ENCODE results near the gene TNS1.

The TNS1 gene

DNA sequence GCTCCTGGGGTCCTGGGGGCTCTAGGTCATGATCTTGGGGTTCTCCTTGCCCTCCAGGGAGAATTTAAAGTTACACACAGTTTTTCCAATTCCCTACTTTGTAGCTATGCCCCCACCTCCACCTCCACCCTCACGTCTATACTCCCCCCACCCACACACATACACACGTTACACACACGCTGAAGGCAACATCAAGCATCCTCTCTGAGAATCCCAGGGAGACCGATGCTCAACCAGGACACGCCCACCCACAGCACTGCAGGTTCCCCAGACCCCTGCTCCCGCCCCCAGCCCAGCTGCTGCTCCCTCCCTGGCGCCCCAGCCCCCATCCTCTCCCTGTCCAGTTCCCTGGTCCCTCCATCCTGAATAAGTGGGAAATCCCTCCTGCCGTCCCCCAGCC is 6.4 kb upstream of the TNS1 start:
- Histone ChIP-seq H3K4me3 (ENCODE audit: severe bottlenecking) (no peak overlapping the region), H3K9me3 (ENCODE audit: severe bottlenecking) (no peaks in the 10 kb centered on the region), H3K27me3 (ENCODE audit: insufficient read depth, poor library complexity, severe bottlenecking) (no peaks in the 10 kb centered on the region), H3K4me1 (ENCODE audit: insufficient read depth, poor library complexity, severe bottlenecking) (no peaks in the 10 kb centered on the region), H3K36me3 (ENCODE audit: low read depth) (no peaks in the 10 kb centered on the region), H3K27ac (ENCODE audit: poor library complexity, severe bottlenecking) (no peak overlapping the region)
- DNase-seq (ENCODE audit: low spot score) = no peak
- no peak for ATAC-seq (ENCODE audit: low read depth)
- TF ChIP-seq, protein P1, sequence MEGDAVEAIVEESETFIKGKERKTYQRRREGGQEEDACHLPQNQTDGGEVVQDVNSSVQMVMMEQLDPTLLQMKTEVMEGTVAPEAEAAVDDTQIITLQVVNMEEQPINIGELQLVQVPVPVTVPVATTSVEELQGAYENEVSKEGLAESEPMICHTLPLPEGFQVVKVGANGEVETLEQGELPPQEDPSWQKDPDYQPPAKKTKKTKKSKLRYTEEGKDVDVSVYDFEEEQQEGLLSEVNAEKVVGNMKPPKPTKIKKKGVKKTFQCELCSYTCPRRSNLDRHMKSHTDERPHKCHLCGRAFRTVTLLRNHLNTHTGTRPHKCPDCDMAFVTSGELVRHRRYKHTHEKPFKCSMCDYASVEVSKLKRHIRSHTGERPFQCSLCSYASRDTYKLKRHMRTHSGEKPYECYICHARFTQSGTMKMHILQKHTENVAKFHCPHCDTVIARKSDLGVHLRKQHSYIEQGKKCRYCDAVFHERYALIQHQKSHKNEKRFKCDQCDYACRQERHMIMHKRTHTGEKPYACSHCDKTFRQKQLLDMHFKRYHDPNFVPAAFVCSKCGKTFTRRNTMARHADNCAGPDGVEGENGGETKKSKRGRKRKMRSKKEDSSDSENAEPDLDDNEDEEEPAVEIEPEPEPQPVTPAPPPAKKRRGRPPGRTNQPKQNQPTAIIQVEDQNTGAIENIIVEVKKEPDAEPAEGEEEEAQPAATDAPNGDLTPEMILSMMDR (IDR thresholded peaks at IDR 0.05; ENCODE audit: poor library complexity, severe bottlenecking) = no peak

DNA sequence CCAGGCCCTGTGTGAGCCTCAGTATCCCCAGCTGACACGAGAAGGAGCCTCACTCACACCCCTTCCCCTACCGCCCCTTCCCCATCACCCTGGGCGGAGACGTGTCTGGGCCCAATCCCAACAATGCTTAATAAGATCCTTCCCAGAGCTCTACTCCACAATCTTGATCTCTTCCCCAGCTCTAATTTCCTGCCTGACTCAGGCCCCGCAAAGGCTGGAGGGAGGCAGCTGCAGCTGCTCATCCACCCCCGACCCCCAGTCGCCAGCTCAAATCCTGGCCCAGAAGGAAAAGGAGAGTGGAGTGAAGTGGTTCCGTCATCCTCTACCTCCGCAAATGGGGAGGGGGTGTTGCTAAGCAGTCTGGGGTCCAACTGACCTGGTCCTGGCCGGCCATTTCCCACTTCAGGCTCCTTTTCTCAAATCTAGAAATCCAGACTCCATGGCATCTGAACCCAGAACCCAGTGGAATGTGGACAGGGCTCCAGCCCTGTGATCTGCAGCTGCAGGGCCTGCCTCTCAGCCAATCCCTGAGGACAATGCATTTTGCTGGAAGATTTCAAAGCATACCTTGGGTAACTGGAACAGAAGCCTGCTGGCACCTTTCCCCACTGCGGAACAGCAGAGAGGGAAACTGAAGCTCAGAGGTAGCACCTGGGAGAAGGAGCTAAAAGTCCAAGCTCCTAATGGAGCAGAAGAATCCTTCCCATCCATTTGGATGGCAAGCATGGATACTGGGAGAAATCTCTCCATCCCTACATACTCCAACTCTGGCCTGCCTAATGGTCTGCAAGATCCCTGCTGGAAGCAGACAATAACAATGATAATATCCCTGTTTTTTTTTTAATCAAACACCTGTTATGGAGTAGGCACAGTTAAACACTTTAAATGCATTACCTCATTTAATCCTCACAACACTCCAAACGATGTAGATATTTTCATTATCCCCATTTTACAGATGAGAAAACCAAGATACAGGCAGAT is 5.6 kb upstream of the TNS1 start:
- H3K27ac ChIP-seq (ENCODE audit: poor library complexity, severe bottlenecking) = no peak overlapping the region
- H3K4me3 ChIP-seq (ENCODE audit: severe bottlenecking) = no peak overlapping the region
- no peaks in the 10 kb centered on the region for H3K9me3 ChIP-seq (ENCODE audit: severe bottlenecking)
- no peaks in the 10 kb centered on the region for H3K36me3 ChIP-seq (ENCODE audit: low read depth)
- no peak for DNase-seq (ENCODE audit: low spot score)
- no peaks in the 10 kb centered on the region for H3K27me3 ChIP-seq (ENCODE audit: insufficient read depth, poor library complexity, severe bottlenecking)
- no peaks in the 10 kb centered on the region for H3K4me1 ChIP-seq (ENCODE audit: insufficient read depth, poor library complexity, severe bottlenecking)
- TF ChIP-seq, protein P1 (IDR thresholded peaks at IDR 0.05; ENCODE audit: poor library complexity, severe bottlenecking) = no peak
- no peak for ATAC-seq (ENCODE audit: low read depth)

- ATAC-seq (ENCODE audit: low read depth) = 0 out of 3 replicates have a peak, but pooled peaks have one; percentile 23
- H3K4me1 ChIP-seq (ENCODE audit: insufficient read depth, poor library complexity, severe bottlenecking) = no peaks in the 10 kb centered on the region
- H3K27ac ChIP-seq (ENCODE audit: poor library complexity, severe bottlenecking) = no peak overlapping the region
- H3K9me3 ChIP-seq (ENCODE audit: severe bottlenecking) = no peaks in the 10 kb centered on the region
- no peaks in the 10 kb centered on the region for H3K27me3 ChIP-seq (ENCODE audit: insufficient read depth, poor library complexity, severe bottlenecking)
- no peaks in the 10 kb centered on the region for H3K36me3 ChIP-seq (ENCODE audit: low read depth)
- DNase-seq (ENCODE audit: low spot score) = no peak
- no peak overlapping the region for H3K4me3 ChIP-seq (ENCODE audit: severe bottlenecking)
- TF ChIP-seq, protein P1 (IDR thresholded peaks at IDR 0.05; ENCODE audit: poor library complexity, severe bottlenecking) = no peak
These were observed 3.9 kb upstream of the TNS1 start for GRCh38 chr2:218006741-218007140.

- H3K36me3 ChIP-seq (ENCODE audit: low read depth) = no peaks in the 10 kb centered on the region
- ATAC-seq (ENCODE audit: low read depth) = peak; percentile 19; the same call in 2 of the 3 replicates
- DNase-seq (ENCODE audit: low spot score) = no peak
- H3K27me3 ChIP-seq (ENCODE audit: insufficient read depth, poor library complexity, severe bottlenecking) = no peaks in the 10 kb centered on the region
- no peak overlapping the region for H3K4me3 ChIP-seq (ENCODE audit: severe bottlenecking)
- no peak overlapping the region for H3K27ac ChIP-seq (ENCODE audit: poor library complexity, severe bottlenecking)
- no peaks in the 10 kb centered on the region for H3K4me1 ChIP-seq (ENCODE audit: insufficient read depth, poor library complexity, severe bottlenecking)
- TF ChIP-seq, protein P1 (IDR thresholded peaks at IDR 0.05; ENCODE audit: poor library complexity, severe bottlenecking) = no peak
- H3K9me3 ChIP-seq (ENCODE audit: severe bottlenecking) = no peaks in the 10 kb centered on the region
These were observed 2.7 kb upstream of the TNS1 start for GRCh38 chr2:218005486-218005885.

DNA sequence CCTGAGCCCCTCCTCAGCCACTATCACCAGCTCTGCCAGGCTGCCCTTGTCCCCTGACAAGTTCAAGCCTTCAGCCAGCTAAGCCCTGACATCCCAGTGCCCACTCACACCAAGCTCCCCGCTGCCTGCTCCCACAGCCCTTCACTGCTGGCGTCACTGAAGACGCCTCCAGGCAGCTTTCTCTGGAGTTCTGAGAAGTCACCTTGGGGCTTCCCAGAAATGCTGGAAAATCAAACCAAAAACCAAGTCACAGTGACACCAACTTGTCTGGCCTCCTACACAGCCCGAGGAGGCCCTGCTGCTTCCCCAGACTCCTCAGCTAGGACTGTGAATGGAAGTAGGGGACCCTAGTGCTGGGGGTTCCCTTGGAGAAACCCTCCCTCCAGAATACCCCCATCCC is 2.2 kb upstream of the TNS1 start:
- no peak for ATAC-seq (ENCODE audit: low read depth)
- Histone ChIP-seq H3K4me3 (ENCODE audit: severe bottlenecking) (no peak overlapping the region), H3K27me3 (ENCODE audit: insufficient read depth, poor library complexity, severe bottlenecking) (no peaks in the 10 kb centered on the region), H3K9me3 (ENCODE audit: severe bottlenecking) (no peaks in the 10 kb centered on the region), H3K36me3 (ENCODE audit: low read depth) (no peaks in the 10 kb centered on the region), H3K4me1 (ENCODE audit: insufficient read depth, poor library complexity, severe bottlenecking) (no peaks in the 10 kb centered on the region), H3K27ac (ENCODE audit: poor library complexity, severe bottlenecking) (no peak overlapping the region)
- TF ChIP-seq, protein P1 (IDR thresholded peaks at IDR 0.05; ENCODE audit: poor library complexity, severe bottlenecking) = no peak
- no peak for DNase-seq (ENCODE audit: low spot score)

Measured in RWPE2 (cell line).